GM18520 (cell line): ENCODE measurements around the gene FANCI.
A peak's percentile ranks its signal among the peaks of the same experiment; 100 is the strongest.

ENCODE experiments used
- ATAC-seq: cut with Tn5 transposase; IDR thresholded peaks from one replicate; pipeline ENCODE4 v1.9.1; 2021; ENCODE audit not compliant: unreplicated experiment

The FANCI gene

GRCh38 chr15:89243691-89244573 is at the start of gene FANCI:
Gene FANCI, plus strand, starts transcription at chr15:89243979. Its CDS starts 3,669 bp downstream, at chr15:89247648.
- peak; percentile 89 for ATAC-seq

DNA sequence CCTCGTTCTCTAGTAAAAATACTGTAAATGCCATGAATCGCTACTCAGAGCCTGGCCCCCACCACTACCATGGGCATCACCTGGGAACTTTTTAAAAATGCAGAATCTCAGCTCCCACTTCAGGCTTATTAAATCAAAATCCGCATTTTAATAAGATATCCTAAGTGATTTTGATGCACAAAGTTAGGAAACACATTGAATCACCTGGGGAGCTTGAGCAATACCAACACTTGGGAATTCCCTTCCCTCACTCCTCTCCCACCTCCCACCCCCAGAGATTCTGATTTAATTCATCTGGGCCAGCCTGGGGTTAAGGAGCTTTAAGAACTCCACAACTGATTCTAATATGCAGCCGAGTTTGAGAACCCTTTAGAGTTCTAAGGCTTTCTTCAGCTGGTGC is 49.2 kb upstream of the FANCI start:
- no peak for ATAC-seq

- ATAC-seq = no peak
Observed at GRCh38 chr15:89195836-89196235, 47.9 kb upstream of the FANCI start.

DNA sequence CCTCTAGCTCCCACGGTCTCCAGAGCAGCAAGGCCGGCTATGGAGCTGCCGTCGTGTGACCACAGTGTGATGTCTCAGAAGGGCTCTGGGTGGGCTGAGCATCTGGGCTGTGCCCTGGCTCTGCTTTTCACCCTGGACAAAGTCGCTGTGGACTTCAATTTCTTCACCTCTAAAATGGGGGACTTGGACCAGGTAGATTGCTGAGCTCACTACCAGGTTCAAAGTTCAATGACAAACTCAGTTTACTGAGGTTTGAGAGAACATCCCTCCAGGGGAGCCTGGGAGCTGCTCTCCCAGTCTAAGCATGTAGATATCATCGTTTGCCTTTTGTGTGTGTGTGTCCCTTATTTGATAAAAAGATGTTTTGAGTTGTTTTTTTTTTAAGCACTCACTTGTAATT is 47.5 kb upstream of the FANCI start:
- no peak for ATAC-seq

DNA sequence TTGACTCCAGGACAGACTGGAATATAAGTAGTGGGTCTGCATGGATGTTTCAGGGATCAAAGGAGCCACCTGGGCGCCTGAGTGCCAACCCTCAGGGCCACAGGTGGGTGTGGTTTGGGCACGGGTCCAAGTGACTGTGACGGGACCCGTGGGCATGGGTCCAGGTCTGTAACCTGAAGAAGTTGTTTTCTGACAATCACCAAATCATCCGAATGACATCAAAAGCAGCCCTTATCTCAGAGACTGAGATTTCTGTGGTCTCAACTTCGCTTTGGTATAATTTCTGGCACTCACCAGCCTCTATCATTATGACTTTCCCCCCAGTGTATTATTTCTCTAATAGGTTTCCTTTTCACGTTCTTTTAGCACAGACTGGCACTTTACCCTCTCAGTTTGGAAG is 46.8 kb upstream of the FANCI start:
- no peak for ATAC-seq

DNA sequence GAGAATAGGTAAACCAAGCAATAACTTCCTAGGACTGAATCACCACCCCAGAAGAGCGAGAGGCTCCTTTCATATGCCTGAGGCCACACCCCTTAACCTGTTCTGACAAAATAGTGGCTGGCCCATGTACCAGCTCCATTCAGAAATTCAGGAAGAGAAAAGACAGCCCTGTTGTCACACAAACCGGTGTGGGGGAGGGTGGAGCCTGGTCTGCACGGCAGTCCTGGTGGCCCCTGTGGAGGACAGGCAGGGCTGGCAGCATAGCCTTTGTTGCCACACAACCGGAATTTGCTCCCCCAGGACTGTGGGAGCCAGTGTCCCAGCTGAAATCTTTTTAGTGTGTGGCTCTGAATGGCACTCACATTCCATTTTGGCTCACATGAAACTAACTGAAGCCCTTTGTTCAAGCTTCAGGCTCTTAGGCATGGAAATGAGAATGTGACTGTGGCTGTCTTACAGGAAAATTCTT is 46.2 kb upstream of the FANCI start:
- no peak for ATAC-seq

- ATAC-seq = no peak
Observed at GRCh38 chr15:89198196-89198595, 45.6 kb upstream of the FANCI start.

DNA sequence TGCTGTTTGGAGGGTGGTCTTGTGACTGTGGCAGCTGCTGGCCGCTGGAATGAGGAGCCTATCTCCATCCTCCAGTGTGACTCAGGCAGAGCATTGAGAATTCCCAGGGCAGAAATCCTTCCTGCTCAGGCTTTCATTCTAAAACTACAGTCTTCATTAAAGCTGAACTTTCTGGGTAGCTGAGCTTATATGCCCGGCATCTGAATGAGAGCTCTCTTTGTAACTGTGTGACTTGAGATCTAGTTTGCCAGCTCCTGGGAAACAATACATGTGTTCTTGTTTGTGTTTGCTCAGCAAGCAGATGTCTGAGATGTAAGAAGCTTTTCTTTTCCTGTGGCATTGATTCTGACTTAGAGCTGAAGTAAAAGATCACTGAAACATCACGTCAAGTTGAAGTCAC is 44.8 kb upstream of the FANCI start:
- no peak for ATAC-seq

- ATAC-seq = no peak
Observed at GRCh38 chr15:89199746-89200145, 44.0 kb upstream of the FANCI start.

DNA sequence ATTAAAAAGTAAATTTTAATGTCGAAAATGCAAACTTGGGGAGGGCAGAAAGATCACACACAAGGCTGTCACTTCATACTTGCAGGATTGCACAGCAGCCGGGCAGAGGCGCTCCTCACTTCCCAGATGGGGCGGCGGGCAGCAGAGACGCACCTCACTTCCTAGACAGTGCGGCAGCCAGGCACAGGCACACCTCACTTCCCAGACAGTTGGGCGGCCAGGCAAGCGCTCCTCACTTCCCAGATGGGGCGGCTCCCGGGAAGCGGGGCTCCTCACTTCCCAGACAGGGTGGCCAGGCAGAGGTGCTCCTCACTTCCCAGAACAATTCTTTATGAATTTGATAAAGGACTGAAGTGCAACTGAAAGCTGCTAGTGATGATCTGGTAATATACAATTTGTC is 43.6 kb upstream of the FANCI start:
- no peak for ATAC-seq

- ATAC-seq = no peak
Observed at GRCh38 chr15:89201465-89202005, 42.2 kb upstream of the FANCI start.

- no peak for ATAC-seq
Observed at GRCh38 chr15:89203705-89204273, 40.0 kb upstream of the FANCI start.

DNA sequence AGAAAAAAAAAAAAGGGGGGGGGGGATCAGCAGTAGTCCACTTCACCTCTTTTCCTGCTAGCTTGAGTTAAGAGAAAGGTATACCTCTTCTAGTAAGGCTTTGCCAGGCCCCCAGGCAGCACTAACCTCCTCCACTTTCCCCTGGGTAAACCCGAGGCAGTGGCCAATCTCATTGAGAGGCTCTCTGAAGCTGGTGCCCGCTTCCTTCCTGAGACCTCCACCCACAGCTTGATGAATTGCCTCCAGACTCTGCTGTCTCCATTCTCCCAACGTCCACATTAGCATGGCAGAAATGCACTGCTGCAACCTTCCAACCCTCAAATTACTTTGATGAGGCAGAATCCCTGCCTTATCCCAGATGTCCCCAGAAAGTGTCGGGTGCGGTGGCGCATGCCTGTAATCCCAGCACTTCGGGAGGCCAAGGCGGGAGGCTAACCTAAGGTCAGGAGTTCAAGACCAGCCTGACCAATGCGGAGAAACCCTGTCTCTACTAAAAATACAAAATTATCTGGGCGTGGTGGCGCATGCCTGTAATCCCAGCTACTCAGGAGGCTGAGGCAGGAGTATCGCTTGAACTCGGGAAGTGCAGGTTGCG is 37.7 kb upstream of the FANCI start:
- no peak for ATAC-seq

DNA sequence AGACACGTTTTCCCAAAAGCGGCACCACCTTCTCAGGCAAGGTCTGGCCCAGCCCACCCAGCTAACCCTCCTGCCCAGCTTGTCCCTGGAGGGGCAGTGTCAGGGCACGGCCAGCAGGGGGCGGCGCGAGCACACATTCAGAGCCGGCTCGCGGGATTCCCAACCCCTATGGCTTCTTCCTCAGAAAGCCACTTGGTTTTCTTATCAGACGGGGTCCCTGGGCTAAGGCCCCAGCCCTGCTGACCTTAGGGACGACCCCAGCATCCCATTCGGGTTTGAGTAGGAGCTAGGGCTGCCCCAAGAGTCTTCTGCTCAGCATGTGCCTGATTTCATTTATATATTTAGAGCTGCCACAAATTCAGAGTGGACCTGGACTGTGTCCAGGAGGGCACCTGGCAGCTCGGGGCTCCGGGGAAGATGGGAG is 36.9 kb upstream of the FANCI start:
- no peak for ATAC-seq

- no peak for ATAC-seq
Observed at GRCh38 chr15:89208256-89208655, 35.5 kb upstream of the FANCI start.

GRCh38 chr15:89209057-89209456 is 34.7 kb upstream of the FANCI start:
- ATAC-seq = no peak

DNA sequence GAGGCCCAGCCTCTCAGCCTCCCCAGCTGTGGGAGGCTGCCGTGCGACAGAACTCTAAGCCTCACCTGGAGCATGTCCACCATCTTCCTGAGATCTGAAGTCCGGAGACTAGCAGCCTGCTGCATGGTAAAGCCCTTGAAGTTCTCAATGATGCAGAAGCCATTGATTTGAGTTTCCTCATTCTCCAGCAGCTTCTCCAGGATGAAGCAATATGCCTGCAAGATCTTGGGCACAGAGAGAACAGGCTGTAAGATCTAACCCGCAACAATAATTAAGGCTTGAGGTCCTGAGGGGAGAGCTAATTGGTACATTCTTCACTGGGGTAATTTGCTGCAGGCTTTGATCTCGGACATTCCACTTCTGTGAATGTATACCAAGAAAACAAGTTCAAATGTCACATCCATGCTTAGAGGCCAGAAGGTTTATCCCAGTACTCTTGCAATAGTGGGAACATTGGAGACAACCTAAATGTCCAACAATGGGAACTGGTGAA is 32.1 kb upstream of the FANCI start:
- ATAC-seq = no peak

GRCh38 chr15:89215627-89216026 is 28.2 kb upstream of the FANCI start:
- no peak for ATAC-seq

GRCh38 chr15:89217031-89217430 is 26.7 kb upstream of the FANCI start:
- ATAC-seq = no peak

DNA sequence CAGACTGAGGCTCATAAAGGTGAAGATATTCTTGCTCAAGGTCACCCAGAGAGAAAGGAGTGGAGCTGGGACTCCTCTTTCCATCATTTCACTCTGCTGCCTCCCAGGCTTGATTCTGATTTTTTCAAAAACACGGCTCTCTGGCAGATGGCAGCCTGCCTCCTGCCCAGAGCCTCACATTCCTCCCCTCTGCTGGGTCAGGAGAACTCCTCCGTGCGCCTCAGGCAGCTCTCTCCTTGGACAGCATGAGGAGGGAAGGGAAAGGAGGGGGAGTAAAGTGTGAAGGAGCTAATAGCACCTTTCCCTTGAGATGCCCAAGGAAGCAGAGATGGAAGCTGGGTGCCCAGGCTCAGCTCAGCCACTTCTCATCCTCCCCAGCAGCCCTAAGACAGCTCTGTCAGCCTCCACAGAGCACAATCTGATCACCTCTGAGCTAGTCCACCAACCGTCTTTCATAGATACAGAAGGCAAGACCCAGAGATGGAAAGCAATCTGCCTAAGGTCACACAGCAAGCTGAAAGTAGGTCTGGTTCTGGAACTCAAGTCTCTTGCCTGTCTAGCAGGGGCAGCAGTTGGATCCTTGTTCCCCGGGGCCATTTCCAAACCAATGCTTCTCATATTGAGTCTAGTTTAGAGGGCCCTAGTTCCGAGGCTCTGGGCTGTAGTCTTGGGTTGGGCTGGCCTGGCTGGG is 25.9 kb upstream of the FANCI start:
- ATAC-seq = no peak

DNA sequence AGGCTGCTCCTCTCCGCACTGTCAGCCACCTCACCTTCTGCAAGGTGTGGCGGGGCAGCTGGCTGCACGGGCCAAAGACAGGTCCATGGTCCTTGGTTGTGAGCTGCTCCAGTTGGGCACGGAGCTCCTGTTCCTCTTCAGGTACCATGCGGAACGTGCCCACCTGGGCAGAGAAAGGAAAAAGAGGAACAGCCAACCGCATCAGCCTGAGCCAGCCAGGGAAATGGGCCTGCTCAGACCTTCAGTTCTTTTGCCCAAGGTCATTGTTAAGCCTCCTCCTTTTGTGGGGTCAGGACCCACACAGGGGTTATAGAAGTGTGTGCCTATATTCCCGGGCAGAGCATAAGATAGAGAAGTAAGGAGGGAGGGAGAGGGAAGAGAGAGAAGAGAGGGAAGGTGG is 25.2 kb upstream of the FANCI start:
- ATAC-seq = no peak
